GM18870 (cell line): ENCODE results near the gene HNRNPUL1.
A peak's percentile ranks its signal among the peaks of the same experiment; 100 is the strongest.

Experiments
- ATAC-seq: cut with Tn5 transposase; IDR thresholded peaks from one replicate; pipeline ENCODE4 v1.9.1; 2021; ENCODE audit warnings: moderate library complexity; ENCODE audit not compliant: unreplicated experiment

Gene HNRNPUL1

DNA sequence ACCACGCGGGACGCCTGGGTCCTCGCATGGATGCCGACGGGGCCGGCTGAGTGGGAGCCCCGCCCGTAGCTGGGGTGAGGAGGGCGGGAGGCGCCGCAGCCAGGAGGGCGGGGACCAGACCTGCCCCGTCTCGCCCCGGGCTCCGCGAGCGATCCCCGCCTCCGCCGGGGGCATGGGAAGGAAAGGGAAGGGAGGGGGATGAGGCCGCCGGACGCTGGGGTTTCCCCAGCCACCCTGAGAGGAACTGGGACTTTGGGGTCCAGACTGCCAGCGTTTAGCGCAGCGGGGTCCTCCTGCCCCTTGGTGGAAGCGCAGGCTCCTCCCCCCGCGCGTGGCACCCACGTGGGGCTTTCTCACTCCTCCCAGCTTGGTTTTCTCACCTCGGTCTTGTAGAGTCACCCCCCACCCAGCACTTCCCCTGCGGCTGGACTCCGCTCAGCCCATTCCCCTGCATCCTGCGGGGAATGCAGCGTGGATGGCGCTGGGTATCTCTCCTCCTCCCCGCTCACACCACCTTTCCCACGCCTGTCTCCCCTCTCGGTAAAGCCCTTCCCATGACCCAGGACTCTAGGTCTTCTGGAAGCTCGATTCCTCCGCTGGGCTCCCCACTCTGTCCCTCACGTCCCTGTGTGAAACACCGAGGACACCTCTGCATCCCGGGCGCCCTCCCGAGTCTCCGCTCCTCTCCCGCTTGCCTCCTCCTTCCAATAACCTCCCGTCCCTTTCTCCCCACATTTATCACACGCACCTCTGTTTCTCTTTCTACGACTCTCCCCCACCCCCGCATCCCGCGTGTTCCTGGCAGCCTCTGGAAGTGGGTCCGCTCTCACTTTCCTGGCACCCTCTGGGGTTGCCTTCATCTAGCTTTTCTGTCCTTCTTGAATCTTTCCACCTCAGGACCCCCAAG, 87.4 kb downstream of the HNRNPUL1 start:
- peak; percentile 38 for ATAC-seq

DNA sequence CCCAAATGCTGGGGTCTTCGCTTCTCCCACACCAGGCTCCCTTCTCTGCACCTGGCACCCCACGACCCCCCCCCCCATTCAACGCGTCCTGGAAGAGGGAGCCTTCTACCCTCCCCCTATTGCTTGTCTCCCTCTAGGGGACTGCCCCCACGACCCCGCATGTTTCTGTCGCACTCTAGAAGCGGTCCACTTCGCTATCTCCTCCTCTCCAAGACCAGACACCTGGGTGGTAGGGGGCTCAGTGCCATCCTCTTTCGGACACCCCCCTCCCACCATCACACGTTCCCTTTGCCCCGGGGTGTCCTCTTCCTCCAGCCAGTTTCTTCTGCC, 88.1 kb downstream of the HNRNPUL1 start:
- no peak for ATAC-seq

DNA sequence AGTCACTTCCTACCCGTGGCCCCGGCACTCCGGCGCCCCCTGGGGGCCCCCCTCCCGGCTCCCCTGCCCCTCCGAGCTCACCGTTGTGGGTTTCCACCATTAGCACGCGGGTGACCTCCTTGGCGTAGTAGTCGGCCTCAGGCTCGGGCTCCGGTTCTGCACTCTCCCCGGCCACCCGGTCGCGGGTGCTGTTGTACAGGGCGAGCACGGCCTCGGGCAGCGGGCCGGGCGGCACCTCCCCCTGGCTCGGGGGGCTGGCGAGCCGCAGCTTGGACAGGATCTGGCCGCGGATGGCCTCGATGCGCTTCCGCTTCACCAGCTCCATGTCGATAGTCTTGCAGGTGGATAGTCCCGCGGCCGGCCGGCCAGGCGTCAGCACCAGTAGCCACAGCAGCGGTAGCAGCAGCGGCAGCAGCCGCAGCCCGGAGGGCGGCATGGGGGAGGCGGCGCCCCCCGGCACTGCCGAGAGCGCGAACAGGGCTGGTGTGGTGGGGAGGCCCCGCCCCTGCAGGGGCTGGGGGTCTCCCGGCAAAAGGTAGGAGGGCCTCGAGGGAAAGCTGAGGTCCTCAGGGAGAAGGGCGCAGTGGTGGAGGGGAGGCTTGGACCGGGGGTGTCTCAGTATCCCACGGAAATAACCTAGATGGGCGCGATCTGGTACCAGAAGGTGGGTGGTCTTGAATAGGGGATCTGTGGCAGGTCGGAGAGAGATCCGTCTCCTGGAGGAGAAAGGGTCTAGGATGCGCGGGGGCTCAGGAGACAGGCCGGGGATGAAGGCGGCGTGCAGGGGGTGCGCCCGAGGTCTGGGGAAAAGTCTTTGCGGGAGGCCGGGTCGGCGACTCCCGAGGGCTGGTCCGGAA, 88.7 kb downstream of the HNRNPUL1 start:
- ATAC-seq = no peak

DNA sequence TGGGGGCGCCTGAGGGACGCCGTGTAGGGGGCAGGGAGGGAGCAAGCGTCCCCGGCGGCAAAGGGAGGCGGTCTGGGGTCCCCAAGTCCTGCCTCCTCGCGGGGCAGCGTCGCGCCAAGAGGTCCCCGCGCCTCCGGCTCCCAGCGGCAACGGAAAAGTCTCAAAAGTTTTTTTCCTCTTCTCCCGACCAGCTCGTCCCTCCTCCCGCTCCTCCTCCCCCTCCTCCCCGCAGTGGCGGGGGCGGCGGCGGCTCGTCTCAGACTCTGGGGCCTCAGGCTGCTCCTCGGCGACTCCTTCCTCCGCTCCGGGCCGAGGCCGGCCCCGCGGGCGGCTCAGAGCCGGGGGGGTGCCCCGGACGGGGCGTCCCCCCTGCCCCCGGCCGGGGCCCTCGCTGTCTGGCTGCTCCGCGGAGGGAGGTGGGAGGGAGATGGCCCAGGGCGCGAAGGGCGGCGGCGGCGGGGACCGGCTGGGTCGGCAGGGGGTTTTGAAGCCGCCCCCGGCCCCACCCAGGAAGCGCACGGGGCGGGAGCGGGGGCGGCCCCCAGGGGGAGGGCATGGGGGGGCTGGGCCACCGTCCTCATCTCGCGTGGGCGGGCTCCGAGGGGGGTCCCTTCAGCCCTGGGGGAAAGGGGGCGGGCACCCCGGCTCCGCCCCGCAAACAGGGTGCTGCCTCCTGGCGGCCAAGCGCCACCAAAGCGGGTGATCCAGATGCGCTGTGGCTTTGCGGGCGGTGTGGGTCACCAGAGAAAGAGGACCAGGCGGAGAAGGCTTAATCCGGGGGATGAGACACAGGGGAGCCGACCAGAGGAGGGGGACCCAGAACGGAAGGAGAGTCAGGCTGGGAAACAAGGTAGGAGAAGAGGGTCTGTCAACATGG, 89.5 kb downstream of the HNRNPUL1 start, which contains the start of gene TGFB1:
TSS of gene TGFB1 (minus strand) at position 457 of the 877 bp plus-strand sequence. CDS start 878 bp downstream, outside the sequence.
- ATAC-seq = no peak

DNA sequence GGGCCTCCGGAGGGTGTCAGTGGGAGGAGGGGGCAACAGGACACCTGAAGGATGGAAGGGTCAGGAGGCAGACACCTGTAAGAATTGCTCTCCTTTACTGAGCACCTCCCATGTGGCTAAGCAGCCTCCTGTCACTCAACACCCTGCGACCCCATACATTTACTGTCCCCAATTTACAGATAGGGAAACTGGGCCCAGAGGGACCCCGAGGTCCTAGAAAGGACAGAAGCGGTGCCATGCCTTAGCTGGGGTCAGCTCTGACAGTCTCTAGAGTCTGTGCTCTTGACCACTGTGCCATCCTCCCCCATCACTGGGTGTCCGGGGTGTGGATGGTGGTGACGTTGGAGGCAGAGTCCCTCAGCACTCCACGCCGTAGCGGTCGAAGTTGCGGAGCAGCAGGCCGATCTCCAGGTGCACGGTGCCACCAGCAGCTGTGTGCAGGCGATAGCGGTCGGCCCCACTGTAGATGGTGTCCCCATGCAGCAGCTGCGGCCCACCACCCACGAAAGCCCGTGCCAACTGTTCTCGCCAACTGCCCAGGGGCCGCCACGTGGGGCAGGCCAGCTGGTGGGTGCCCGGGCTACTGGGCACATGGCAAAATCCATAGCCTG, 90.3 kb downstream of the HNRNPUL1 start:
- no peak for ATAC-seq

DNA sequence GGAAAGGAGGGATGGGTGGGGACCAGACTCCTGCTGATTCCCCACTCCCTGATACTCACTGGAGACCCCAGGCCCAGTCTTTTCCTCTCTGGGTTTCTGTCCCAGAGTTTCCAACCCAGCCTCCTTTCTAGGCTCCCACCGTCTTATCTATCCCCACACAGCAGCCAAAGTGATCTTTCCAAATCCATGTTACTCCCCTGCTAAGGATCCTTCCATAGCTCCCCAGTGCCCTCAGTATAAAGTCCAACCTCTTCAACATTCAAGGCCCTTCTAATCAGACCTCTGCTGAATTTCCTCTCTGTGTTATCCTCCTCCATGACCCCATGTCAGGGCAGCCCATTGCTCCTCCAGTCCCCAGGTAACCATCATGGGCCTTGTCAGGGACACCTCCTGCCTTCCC, 90.9 kb downstream of the HNRNPUL1 start:
- ATAC-seq = no peak

DNA sequence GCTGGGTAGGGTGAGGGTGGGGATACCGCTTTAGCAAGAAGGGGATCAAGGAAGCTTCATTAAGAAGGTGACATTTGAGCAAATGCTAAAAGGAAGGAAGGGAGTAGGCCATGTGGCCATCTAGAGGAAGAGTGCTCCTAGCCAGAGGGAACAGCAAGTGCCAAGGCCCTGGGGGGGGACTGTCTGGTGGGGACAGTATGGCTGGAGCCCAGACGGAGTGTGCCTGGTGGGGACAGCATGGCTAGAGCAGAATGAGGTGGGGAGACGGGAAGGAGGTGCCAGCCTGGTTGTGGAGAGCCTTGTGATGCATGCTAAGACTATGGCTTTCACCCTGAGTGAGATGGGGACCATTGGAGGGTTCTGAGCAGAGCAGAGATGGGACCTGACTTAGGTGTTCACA, 91.6 kb downstream of the HNRNPUL1 start:
- no peak for ATAC-seq

DNA sequence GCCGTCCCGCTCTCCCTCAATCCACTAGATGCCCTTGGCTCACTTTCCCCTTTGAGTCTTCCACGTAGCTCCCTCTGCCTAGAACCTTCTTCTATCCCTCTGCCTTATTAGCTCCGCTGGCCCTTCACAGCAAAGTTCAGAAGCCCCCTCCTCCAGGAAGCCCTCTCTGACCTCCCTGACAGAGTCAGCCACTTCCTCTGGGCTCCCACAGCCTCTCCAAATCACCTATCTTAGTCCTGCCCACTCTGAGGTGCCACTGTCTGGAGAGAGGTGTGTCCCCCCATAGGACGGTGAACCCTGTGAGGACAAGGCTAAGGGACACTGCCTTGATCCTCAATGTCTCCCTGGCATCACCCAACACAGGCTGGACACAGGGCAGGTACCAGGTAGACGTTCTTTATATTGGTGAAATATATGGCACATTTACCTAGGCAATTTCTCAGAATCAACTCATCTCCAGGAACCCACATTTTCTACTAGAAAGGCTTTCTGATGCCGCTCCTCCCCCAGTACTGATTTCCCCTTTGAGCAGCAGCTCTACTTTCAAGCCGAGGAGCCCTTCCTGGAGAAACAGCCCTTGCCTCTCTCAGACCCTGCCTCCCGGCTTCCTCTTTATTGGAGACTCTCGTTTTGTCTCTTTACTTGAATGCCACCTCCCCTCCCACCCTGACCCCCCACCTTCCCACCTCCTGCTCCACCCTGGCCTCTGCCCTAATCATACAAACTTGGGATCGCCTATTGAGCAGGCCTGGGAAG, 93.0 kb downstream of the HNRNPUL1 start:
- no peak for ATAC-seq
